Thoracic aorta (tissue), 2 donors: Measurements from ENCODE around the gene UPK2. TPM values are rescaled to one million over a fixed set of nuclear protein-coding genes. Genes with fewer than 3 reads are reported as not detected.

Experiments
- ATAC-seq: fragments of 150-250 bp; one replicate; pipeline ENCODE4 v1.8.0; 2017; ENCODE audit warnings: low read depth; ENCODE audit not compliant: insufficient number of reproducible peaks, low FRiP score
- DNase-seq: peaks from one replicate; pipeline ENCODE4 v3.0.0-alpha.2; 2020; ENCODE audit warnings: low spot score
- H3K27ac ChIP-seq, 2 donors: fragments of 200-600 bp; sonication (generic); 1 replicate in 1 of 2; 2 replicates in 1 of 2; pipeline ENCODE4 v1.5.1; 2016; ENCODE audit warnings: mild to moderate bottlenecking in 2 of 2, moderate library complexity in 2 of 2
- H3K27me3 ChIP-seq: fragments of 200-600 bp; sonication (generic); replicated peaks from 2 replicates; pipeline ENCODE4 v1.6.0; 2016; ENCODE audit warnings: mild to moderate bottlenecking; ENCODE audit not compliant: insufficient read depth
- H3K36me3 ChIP-seq: fragments of 200-600 bp; sonication (generic); one replicate; pipeline ENCODE4 v1.5.1; 2016
- H3K4me1 ChIP-seq, 2 donors: fragments of 200-600 bp; sonication (generic); 1 replicate in 1 of 2; 2 replicates in 1 of 2; pipeline versions ENCODE4 v1.5.1 to v1.6.0; 2016; ENCODE audit warnings: low read depth in 2 of 2, mild to moderate bottlenecking in 1 of 2; ENCODE audit not compliant: control insufficient read depth in 1 of 2
- H3K4me3 ChIP-seq: fragments of 200-600 bp; sonication (generic); 2 replicates; pipeline ENCODE4 v1.5.1; 2016; ENCODE audit warnings: mild to moderate bottlenecking
- H3K9me3 ChIP-seq: fragments of 200-600 bp; sonication (generic); 2 replicates; pipeline ENCODE4 v1.5.1; 2016
- total RNA-seq, 2 donors: library from RNA; depleted of rRNA; stranded (reverse); fragments of >200 nt; gene quantifications; one replicate each; pipeline versions ENCODE4 v1.1.0 to v1.2.3, GENCODE V29; 2016
- TF ChIP-seq, protein P1 (sequence below): fragments of 200-600 bp; sonication (generic); IDR thresholded peaks from one replicate; pipeline ENCODE4 v1.5.1; 2019; ENCODE audit warnings: antibody characterized with exemption

Gene UPK2
- total RNA-seq, 2 donors from 2014 or later: not detected

GRCh38 chr11:118935376-118935775, 20.7 kb upstream of the UPK2 start:
- no peak for DNase-seq
- ATAC-seq: no peak
- Histone ChIP-seq H3K27me3 (no peaks in the 10 kb centered on the region), H3K9me3 (no peaks in the 10 kb centered on the region), H3K27ac (no peak overlapping the region), H3K4me3 (no peak overlapping the region), H3K36me3 (no peaks in the 10 kb centered on the region), H3K4me1 (peaks cover 6 to 21% of the 10 kb centered on the region in 2 donors)
- TF ChIP-seq, protein P1, sequence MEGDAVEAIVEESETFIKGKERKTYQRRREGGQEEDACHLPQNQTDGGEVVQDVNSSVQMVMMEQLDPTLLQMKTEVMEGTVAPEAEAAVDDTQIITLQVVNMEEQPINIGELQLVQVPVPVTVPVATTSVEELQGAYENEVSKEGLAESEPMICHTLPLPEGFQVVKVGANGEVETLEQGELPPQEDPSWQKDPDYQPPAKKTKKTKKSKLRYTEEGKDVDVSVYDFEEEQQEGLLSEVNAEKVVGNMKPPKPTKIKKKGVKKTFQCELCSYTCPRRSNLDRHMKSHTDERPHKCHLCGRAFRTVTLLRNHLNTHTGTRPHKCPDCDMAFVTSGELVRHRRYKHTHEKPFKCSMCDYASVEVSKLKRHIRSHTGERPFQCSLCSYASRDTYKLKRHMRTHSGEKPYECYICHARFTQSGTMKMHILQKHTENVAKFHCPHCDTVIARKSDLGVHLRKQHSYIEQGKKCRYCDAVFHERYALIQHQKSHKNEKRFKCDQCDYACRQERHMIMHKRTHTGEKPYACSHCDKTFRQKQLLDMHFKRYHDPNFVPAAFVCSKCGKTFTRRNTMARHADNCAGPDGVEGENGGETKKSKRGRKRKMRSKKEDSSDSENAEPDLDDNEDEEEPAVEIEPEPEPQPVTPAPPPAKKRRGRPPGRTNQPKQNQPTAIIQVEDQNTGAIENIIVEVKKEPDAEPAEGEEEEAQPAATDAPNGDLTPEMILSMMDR: no peak

DNA sequence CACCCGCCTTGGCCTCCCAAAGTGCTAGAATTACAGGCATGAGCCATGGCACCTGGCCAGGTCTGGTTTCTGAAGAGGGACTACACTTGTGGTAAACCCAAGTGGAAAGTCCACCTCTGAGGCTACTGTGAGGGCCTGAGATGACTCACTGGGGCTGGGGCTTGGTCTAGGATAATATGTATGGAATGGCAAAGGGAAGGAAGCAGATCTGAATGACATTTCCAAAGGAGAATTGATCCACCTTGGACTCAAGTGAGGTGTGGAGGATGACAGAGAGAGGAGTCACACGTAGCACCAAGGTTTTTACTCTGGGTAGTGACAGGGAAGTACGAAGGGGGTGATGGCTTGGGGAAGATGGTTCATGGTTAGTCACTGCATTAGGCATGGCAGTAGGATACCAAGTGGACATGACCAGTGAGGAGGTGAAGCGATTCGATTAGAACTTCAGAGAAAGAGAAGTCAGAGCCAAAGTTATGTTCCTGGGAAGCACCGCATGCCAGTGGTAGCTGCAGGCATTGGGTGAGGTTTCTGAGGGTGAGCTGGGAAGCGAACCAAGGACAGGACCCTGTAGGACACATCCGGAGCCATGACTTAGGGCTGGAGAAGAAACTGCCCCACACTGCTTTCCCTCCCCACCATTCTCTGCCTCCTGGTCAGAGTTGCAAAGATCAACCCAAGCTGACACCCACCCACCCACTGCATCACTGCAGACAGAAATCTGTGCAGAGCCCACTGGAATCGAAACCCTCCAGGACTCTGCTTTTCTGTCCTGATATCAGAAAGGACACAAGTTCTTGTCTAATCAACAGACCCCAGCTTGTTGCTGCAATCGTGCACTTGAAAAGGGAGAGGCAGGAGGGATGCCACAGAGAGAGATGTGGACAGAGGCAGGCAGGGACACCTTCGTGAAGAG, 17.4 kb upstream of the UPK2 start:
- peaks cover 5 to 6% of the 10 kb centered on the region in 2 donors for H3K4me1 ChIP-seq
- H3K4me3 ChIP-seq: no peak overlapping the region
- H3K27me3 ChIP-seq: no peaks in the 10 kb centered on the region
- DNase-seq (no peak), ATAC-seq (no peak)
- no peaks in the 10 kb centered on the region for H3K36me3 ChIP-seq
- no peak overlapping the region for H3K27ac ChIP-seq
- TF ChIP-seq, protein P1: no peak
- no peaks in the 10 kb centered on the region for H3K9me3 ChIP-seq

DNA sequence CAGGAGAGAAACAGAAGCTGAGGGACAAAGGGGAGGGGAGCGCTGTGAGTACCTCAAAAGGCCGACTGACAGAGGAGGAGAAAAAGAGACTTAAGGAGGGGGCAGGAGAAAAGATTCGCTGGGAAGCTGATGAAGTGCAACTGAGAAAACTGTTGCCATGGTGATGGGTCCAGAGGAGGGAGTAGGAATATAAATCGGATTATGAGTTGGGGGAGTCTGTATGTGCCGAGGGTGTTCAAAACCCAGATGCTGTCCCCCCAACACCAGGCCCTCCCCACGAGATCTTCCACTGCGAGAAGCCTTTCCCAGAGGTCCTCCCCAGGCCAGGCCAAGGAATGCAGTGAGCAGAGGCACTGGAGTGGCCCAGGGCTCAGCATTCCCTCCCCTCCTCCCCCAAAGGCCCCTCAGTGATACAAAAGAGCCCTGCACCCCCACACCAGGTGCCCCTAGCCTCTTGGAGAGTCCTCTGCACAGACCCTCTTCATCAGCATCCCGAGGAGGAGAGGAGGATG, 16.6 kb upstream of the UPK2 start:
- TF ChIP-seq, protein P1: no peak
- no peak for DNase-seq
- Histone ChIP-seq H3K4me3 (no peak overlapping the region), H3K4me1 (no peaks in the 10 kb centered on the region), H3K9me3 (no peaks in the 10 kb centered on the region), H3K36me3 (no peaks in the 10 kb centered on the region), H3K27me3 (no peaks in the 10 kb centered on the region), H3K27ac (no peak overlapping the region)
- ATAC-seq: no peak

GRCh38 chr11:118939953-118940598, 16.0 kb upstream of the UPK2 start:
- H3K27me3 ChIP-seq: no peaks in the 10 kb centered on the region
- no peaks in the 10 kb centered on the region for H3K36me3 ChIP-seq
- no peaks in the 10 kb centered on the region for H3K4me1 ChIP-seq
- no peak for DNase-seq
- ATAC-seq: no peak
- no peak overlapping the region for H3K4me3 ChIP-seq
- no peak overlapping the region for H3K27ac ChIP-seq
- H3K9me3 ChIP-seq: no peaks in the 10 kb centered on the region
- TF ChIP-seq, protein P1: no peak

DNA sequence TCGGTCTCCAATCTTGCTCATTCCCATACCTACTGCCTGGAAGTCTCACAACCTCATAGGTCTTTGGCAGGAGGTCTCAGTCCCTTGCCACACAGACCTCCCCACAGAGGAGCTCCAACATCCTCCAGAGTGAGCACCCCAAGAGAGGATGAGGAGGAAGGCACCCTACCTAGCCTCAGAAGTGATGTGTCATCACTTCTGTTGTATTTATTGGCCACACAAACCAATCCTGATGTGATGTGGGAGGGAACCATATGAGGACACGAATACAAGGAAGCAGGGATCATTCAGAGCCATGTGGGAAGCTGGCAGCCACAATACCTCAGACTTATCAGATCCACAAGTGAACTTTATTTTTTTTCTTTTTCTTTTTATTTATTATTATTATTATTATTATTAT, 9.0 kb upstream of the UPK2 start:
- DNase-seq: no peak
- Histone ChIP-seq H3K27ac (no peak overlapping the region), H3K36me3 (no peaks in the 10 kb centered on the region), H3K4me3 (no peak overlapping the region), H3K4me1 (no peaks in the 10 kb centered on the region), H3K27me3 (no peaks in the 10 kb centered on the region), H3K9me3 (no peaks in the 10 kb centered on the region)
- TF ChIP-seq, protein P1: no peak
- ATAC-seq: no peak
